ENCODE results near the gene RIMS4. TPM values are rescaled to one million over a fixed set of nuclear protein-coding genes. Genes with fewer than 3 reads are reported as not detected.

The RIMS4 gene
- total and polyA plus RNA-seq, 2 of the 8 experiments (the other 6 are each of a cell fraction or from before 2014, with no cell fraction given), result 13.3 to 44.2 TPM

GRCh38 chr20:44706301-44707017 is 103.9 kb downstream of the RIMS4 start (continued):
- TF ChIP-seq CTCF (IDR thresholded peaks at IDR 0.05; ENCODE audit: control extremely low read depth in 1 of 3, insufficient read depth in 1 of 3, low read depth in 1 of 3, low read length in 3 of 3) (no peak), MAX (IDR thresholded peaks at IDR 0.05) (no peak), BACH1 (IDR thresholded peaks at IDR 0.05; ENCODE audit: low read length) (no peak), CHD7 (IDR thresholded peaks at IDR 0.05; ENCODE audit: insufficient replicate concordance, low read length) (no peak), RXRA (IDR thresholded peaks at IDR 0.05; ENCODE audit: insufficient read depth, low read depth, low read length) (no peak), SRF (IDR thresholded peaks at IDR 0.05; ENCODE audit: low read depth, low read length) (no peak), FOSL1 (IDR thresholded peaks at IDR 0.05; ENCODE audit: insufficient read depth, low read depth, low read length) (no peak)

All from H1 (cell line).